ENCODE results near the gene NR1D1. TPM values are rescaled to one million over a fixed set of nuclear protein-coding genes. Genes with fewer than 3 reads are reported as not detected.

Gene NR1D1
- total and polyA plus RNA-seq, 2 of the 13 experiments (the other 11 are each of a cell fraction or from before 2014, with no cell fraction given) = 2.1 to 2.7 TPM

GRCh38 chr17:40111221-40112128 is 11.1 kb upstream of the NR1D1 start (continued):
- TF ChIP-seq ZNF607 (CRISPR knock-in tag; IDR thresholded peaks at IDR 0.05; ENCODE audit: borderline replicate concordance) (peak; percentile 38; the same call in 1 of the 2 replicates), AHR (CRISPR knock-in tag; IDR thresholded peaks at IDR 0.05) (0 out of 2 replicates have a peak, but pooled peaks have one; percentile 47), ZFY (CRISPR knock-in tag; IDR thresholded peaks at IDR 0.05) (peak; percentile 30; the same call in 1 of the 2 replicates), ETV6 (CRISPR knock-in tag; conservative IDR thresholded peaks at IDR 0.05) (0 out of 2 replicates have a peak, but pooled peaks have one; percentile 20), ZNF788 (CRISPR knock-in tag; IDR thresholded peaks at IDR 0.05; ENCODE audit: borderline replicate concordance) (peak; percentile 62; the same call in 1 of the 2 replicates), MEIS1 (CRISPR knock-in tag; IDR thresholded peaks at IDR 0.05; ENCODE audit: borderline replicate concordance) (peak; percentile 97), SNAPC2 (CRISPR knock-in tag; IDR thresholded peaks at IDR 0.05) (no peak), ZFYVE20 (CRISPR knock-in tag; IDR thresholded peaks at IDR 0.05; ENCODE audit: borderline replicate concordance, low read depth) (no peak), ISL2 (CRISPR knock-in tag; IDR thresholded peaks at IDR 0.05) (peak; percentile 58; the same call in 1 of the 2 replicates), SUZ12 (IDR thresholded peaks at IDR 0.05; ENCODE audit: low read depth, low read length) (no peak), NFE2L1 (CRISPR knock-in tag; IDR thresholded peaks at IDR 0.05; ENCODE audit: borderline replicate concordance) (no peak), KLF16 (CRISPR knock-in tag; IDR thresholded peaks at IDR 0.05) (peak in 1 of 2 experiments; percentile 93; a peak in 2 of 4 replicates)
- TF ChIP-seq, protein P1, sequence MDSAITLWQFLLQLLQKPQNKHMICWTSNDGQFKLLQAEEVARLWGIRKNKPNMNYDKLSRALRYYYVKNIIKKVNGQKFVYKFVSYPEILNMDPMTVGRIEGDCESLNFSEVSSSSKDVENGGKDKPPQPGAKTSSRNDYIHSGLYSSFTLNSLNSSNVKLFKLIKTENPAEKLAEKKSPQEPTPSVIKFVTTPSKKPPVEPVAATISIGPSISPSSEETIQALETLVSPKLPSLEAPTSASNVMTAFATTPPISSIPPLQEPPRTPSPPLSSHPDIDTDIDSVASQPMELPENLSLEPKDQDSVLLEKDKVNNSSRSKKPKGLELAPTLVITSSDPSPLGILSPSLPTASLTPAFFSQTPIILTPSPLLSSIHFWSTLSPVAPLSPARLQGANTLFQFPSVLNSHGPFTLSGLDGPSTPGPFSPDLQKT (CRISPR knock-in tag; IDR thresholded peaks at IDR 0.05; ENCODE audit: borderline replicate concordance) = no peak
- TF ChIP-seq, protein P2, sequence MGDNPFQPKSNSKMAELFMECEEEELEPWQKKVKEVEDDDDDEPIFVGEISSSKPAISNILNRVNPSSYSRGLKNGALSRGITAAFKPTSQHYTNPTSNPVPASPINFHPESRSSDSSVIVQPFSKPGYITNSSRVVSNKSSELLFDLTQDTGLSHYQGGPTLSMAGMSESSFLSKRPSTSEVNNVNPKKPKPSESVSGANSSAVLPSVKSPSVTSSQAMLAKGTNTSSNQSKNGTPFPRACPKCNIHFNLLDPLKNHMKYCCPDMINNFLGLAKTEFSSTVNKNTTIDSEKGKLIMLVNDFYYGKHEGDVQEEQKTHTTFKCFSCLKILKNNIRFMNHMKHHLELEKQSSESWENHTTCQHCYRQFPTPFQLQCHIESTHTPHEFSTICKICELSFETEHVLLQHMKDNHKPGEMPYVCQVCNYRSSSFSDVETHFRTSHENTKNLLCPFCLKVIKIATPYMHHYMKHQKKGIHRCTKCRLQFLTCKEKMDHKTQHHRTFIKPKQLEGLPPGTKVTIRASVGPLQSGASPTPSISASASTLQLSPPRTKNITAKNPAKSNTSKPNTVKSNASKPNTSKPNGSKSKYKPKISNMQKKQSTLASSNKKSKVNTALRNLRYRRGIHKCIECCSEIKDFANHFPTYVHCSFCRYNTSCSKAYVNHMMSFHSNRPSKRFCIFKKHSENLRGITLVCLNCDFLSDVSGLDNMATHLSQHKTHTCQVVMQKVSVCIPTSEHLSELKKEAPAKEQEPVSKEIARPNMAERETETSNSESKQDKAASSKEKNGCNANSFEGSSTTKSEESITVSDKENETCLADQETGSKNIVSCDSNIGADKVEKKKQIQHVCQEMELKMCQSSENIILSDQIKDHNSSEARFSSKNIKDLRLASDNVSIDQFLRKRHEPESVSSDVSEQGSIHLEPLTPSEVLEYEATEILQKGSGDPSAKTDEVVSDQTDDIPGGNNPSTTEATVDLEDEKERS (CRISPR knock-in tag; IDR thresholded peaks at IDR 0.05) = 0 out of 2 replicates have a peak, but pooled peaks have one; percentile 23
- TF ChIP-seq, protein P3, sequence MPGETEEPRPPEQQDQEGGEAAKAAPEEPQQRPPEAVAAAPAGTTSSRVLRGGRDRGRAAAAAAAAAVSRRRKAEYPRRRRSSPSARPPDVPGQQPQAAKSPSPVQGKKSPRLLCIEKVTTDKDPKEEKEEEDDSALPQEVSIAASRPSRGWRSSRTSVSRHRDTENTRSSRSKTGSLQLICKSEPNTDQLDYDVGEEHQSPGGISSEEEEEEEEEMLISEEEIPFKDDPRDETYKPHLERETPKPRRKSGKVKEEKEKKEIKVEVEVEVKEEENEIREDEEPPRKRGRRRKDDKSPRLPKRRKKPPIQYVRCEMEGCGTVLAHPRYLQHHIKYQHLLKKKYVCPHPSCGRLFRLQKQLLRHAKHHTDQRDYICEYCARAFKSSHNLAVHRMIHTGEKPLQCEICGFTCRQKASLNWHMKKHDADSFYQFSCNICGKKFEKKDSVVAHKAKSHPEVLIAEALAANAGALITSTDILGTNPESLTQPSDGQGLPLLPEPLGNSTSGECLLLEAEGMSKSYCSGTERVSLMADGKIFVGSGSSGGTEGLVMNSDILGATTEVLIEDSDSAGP (CRISPR knock-in tag; IDR thresholded peaks at IDR 0.05; ENCODE audit: borderline replicate concordance) = peak; percentile 90
- TF ChIP-seq, protein P4, sequence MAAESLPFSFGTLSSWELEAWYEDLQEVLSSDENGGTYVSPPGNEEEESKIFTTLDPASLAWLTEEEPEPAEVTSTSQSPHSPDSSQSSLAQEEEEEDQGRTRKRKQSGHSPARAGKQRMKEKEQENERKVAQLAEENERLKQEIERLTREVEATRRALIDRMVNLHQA (CRISPR knock-in tag; IDR thresholded peaks at IDR 0.05) = no peak
- TF ChIP-seq, protein P5, sequence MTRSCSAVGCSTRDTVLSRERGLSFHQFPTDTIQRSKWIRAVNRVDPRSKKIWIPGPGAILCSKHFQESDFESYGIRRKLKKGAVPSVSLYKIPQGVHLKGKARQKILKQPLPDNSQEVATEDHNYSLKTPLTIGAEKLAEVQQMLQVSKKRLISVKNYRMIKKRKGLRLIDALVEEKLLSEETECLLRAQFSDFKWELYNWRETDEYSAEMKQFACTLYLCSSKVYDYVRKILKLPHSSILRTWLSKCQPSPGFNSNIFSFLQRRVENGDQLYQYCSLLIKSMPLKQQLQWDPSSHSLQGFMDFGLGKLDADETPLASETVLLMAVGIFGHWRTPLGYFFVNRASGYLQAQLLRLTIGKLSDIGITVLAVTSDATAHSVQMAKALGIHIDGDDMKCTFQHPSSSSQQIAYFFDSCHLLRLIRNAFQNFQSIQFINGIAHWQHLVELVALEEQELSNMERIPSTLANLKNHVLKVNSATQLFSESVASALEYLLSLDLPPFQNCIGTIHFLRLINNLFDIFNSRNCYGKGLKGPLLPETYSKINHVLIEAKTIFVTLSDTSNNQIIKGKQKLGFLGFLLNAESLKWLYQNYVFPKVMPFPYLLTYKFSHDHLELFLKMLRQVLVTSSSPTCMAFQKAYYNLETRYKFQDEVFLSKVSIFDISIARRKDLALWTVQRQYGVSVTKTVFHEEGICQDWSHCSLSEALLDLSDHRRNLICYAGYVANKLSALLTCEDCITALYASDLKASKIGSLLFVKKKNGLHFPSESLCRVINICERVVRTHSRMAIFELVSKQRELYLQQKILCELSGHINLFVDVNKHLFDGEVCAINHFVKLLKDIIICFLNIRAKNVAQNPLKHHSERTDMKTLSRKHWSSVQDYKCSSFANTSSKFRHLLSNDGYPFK (CRISPR knock-in tag; IDR thresholded peaks at IDR 0.05; ENCODE audit: borderline replicate concordance) = peak; percentile 60; the same call in 1 of the 2 replicates
